ACHN (cell line): Measurements from ENCODE around the gene EIF2B2.

ENCODE experiments used
- DNase-seq: peaks from one replicate; pipeline ENCODE4 v3.0.0-alpha.2; 2015
- in situ Hi-C: cut with HindIII; loops from 2 replicates; pipeline ENCODE4 v1.10.0; 2017; ENCODE audit warnings: low sequenced_read_pairs, low pct_ligation_motif_present, low pct_unique_long_range_greater_than_20kb

The EIF2B2 gene

GRCh38 chr14:74968811-74969210 is 33.9 kb upstream of the EIF2B2 start:
- no peak for DNase-seq
- in situ Hi-C loops = no loop called here

GRCh38 chr14:74973003-74973653 is 29.6 kb upstream of the EIF2B2 start:
- in situ Hi-C loops = no loop called here
- no peak for DNase-seq

- no peak for DNase-seq
- in situ Hi-C loops = no loop called here
Measured at GRCh38 chr14:74973905-74974363, 28.8 kb upstream of the EIF2B2 start.

- in situ Hi-C loops = no loop called here
- no peak for DNase-seq
Measured at GRCh38 chr14:74974364-74975058, 28.2 kb upstream of the EIF2B2 start.

- in situ Hi-C loops = no loop called here
- DNase-seq = no peak
Measured at GRCh38 chr14:74975059-74975810, 27.5 kb upstream of the EIF2B2 start.

- DNase-seq = no peak
- in situ Hi-C loops = no loop called here
Measured at GRCh38 chr14:74976264-74977113, 26.2 kb upstream of the EIF2B2 start.

GRCh38 chr14:74977164-74977900 is 25.4 kb upstream of the EIF2B2 start:
- in situ Hi-C loops = no loop called here
- DNase-seq = no peak

GRCh38 chr14:74977901-74978385 is 24.8 kb upstream of the EIF2B2 start:
- no peak for DNase-seq
- in situ Hi-C loops = no loop called here

- no peak for DNase-seq
- in situ Hi-C loops = no loop called here
Measured at GRCh38 chr14:74978416-74978947, 24.2 kb upstream of the EIF2B2 start.

GRCh38 chr14:74979029-74979428 is 23.7 kb upstream of the EIF2B2 start:
- in situ Hi-C loops = no loop called here
- DNase-seq = no peak

GRCh38 chr14:74979442-74980397 is 23.0 kb upstream of the EIF2B2 start:
- DNase-seq = peak; percentile 8

GRCh38 chr14:74980398-74980730 is 22.4 kb upstream of the EIF2B2 start:
- no peak for DNase-seq
- in situ Hi-C loops = no loop called here

More at GRCh38 chr14:74979442-74980397, 23.0 kb upstream of the EIF2B2 start:
- in situ Hi-C loops = no loop called here

- DNase-seq = peak; percentile 48
- in situ Hi-C loops = no loop called here
Measured at GRCh38 chr14:74980731-74981461, 21.8 kb upstream of the EIF2B2 start.

- in situ Hi-C loops = no loop called here
- no peak for DNase-seq
Measured at GRCh38 chr14:74981462-74981782, 21.3 kb upstream of the EIF2B2 start.

GRCh38 chr14:74981833-74982232 is 20.9 kb upstream of the EIF2B2 start:
- no peak for DNase-seq
- in situ Hi-C loops = no loop called here

- no peak for DNase-seq
- in situ Hi-C loops = no loop called here
Measured at GRCh38 chr14:74982661-74983060, 20.1 kb upstream of the EIF2B2 start.
